IMR-90 (cell line): ENCODE data around the gene MTM1.

Experiments used
- FOS ChIP-seq: fragments of 150-350 bp; IDR thresholded peaks from 2 replicates; pipeline ENCODE4 v1.6.1; 2016; ENCODE audit warnings: low read depth, low read length
- POLR2A ChIP-seq: IDR thresholded peaks from 2 replicates; pipeline ENCODE4 v1.6.1; 2012; ENCODE audit warnings: mild to moderate bottlenecking, low read depth, low read length
- RAD21 ChIP-seq: IDR thresholded peaks from 2 replicates; pipeline ENCODE4 v1.6.1; 2012; ENCODE audit warnings: low read length, improper control_type of control experiment
- RFX5 ChIP-seq: IDR thresholded peaks from 2 replicates; pipeline ENCODE4 v1.8.0; 2012; ENCODE audit warnings: low read depth, mild to moderate bottlenecking, low read length, moderate library complexity
- SMC3 ChIP-seq: fragments of 150-350 bp; IDR thresholded peaks from 2 replicates; pipeline ENCODE4 v1.6.1; 2016; ENCODE audit warnings: low read depth, mild to moderate bottlenecking, antibody characterized with exemption, low read length, moderate library complexity
- TF ChIP-seq, protein P1 (sequence below): conservative IDR thresholded peaks from 2 replicates; pipeline ENCODE4 v1.5.1; 2012; ENCODE audit warnings: mild to moderate bottlenecking, low read depth, low read length, improper control_type of control experiment

DNA sequence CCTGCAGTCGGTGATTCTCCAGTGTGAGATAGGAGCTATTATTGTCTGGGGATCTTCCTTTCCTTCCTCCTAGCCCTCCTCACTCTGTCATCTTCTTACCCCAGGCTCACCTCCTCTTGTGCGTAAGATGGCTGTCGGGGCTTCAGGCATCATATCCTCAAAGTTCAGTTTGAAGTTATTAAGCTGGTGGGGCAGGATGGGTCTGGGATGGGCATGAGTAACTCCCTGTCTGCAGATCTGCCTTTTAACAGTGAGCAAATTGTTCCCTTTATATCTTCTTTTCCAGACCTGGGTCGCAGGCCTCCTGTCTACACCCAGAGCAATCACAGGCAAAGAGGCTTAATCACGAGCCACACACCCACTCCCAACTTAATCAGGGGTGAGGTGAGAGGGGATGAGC lies 123.9 kb downstream of the MTM1 start:
- TF ChIP-seq, protein P1, sequence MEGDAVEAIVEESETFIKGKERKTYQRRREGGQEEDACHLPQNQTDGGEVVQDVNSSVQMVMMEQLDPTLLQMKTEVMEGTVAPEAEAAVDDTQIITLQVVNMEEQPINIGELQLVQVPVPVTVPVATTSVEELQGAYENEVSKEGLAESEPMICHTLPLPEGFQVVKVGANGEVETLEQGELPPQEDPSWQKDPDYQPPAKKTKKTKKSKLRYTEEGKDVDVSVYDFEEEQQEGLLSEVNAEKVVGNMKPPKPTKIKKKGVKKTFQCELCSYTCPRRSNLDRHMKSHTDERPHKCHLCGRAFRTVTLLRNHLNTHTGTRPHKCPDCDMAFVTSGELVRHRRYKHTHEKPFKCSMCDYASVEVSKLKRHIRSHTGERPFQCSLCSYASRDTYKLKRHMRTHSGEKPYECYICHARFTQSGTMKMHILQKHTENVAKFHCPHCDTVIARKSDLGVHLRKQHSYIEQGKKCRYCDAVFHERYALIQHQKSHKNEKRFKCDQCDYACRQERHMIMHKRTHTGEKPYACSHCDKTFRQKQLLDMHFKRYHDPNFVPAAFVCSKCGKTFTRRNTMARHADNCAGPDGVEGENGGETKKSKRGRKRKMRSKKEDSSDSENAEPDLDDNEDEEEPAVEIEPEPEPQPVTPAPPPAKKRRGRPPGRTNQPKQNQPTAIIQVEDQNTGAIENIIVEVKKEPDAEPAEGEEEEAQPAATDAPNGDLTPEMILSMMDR = no peak
- TF ChIP-seq FOS = no peak
- TF ChIP-seq RAD21 = no peak
- TF ChIP-seq POLR2A = no peak
- no peak for TF ChIP-seq SMC3
- no peak for TF ChIP-seq RFX5
